GM23338 (cell line): ENCODE data around the gene TSC2.

Source experiments
- CTCF ChIP-seq, 2 experiments: fragments of 200-600 bp in 1 of 2; sonication (generic) in 1 of 2; conservative IDR thresholded peaks; 2 replicates each; pipeline versions ENCODE4 v1.5.1 to v1.6.1; 2016 to 2017; ENCODE audit warnings: antibody characterized with exemption in 2 of 2, low read depth in 2 of 2, mild to moderate bottlenecking in 2 of 2, moderate library complexity in 1 of 2
- POLR2AphosphoS5 ChIP-seq: IDR thresholded peaks from 2 replicates; pipeline ENCODE4 v1.6.1; 2016; ENCODE audit warnings: antibody characterized with exemption, low read depth

DNA sequence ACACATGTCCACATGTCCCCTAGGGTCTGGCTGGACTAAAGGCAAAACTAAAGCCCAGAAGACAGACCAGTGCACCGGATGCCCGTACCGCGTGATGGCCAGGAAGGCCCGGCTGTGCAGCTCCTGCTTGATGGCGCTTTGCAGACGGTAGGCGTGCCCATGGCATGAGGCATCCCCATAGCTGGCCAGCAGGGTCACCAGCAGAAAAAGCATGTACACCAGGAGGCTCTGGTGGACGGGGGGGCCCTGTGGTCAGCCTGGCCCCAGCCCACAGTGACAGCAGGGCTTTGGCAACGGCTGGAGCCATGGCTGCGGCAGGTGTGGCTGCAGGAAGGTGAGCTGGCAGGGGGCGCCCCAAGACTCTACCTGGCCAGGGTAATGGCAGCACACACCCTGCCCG, 45.1 kb downstream of the TSC2 start:
- TF ChIP-seq CTCF (conservative IDR thresholded peaks at IDR 0.05; ENCODE audit: low read depth in 2 of 2) (peak in 1 of 2 experiments; percentile 40; a peak in 2 of 4 replicates), POLR2AphosphoS5 (no peak)
